Measurements from ENCODE around the gene SS18.

- TF ChIP-seq CTCF (IDR thresholded peaks at IDR 0.05; ENCODE audit: insufficient read depth, low read length, poor library complexity, severe bottlenecking) = no peak
- TF ChIP-seq EZH2phosphoT487 (conservative IDR thresholded peaks at IDR 0.05; ENCODE audit: low read length) = no peak
Observed at GRCh38 chr18:25982153-25982552, 108.3 kb downstream of the SS18 start.
